Activated naive CD4-positive, alpha-beta T cell treated with Interleukin-2 at 50 U/mL for 16 hours (primary cell): ENCODE measurements around the gene ZNF791.
A peak's percentile ranks its signal among the peaks of the same experiment; 100 is the strongest.
"Not testable (repeated sequence)": the region's sequence is repeated elsewhere in the genome, so short reads cannot be mapped to it uniquely, and the experiment has no call there.

Source experiments
- DNase-seq: peaks from one replicate; pipeline ENCODE4 v3.0.0-alpha.2; 2020

Gene ZNF791

GRCh38 chr19:12636631-12637030, 25.9 kb downstream of the ZNF791 start:
- DNase-seq, result no peak

GRCh38 chr19:12638611-12639182, 28.0 kb downstream of the ZNF791 start:
- DNase-seq, result no peak

GRCh38 chr19:12639901-12640613, 29.3 kb downstream of the ZNF791 start:
- peak; percentile 88 for DNase-seq

- DNase-seq, result no peak
Observed at GRCh38 chr19:12641456-12641855, 30.7 kb downstream of the ZNF791 start.

GRCh38 chr19:12642506-12642905, 31.8 kb downstream of the ZNF791 start:
- DNase-seq, result no peak

GRCh38 chr19:12643716-12644115, 33.0 kb downstream of the ZNF791 start:
- DNase-seq, result not testable (repeated sequence)

- no peak for DNase-seq
Observed at GRCh38 chr19:12646551-12646950, 35.8 kb downstream of the ZNF791 start.

GRCh38 chr19:12647047-12647446, 36.3 kb downstream of the ZNF791 start:
- no peak for DNase-seq

- DNase-seq, result no peak
Observed at GRCh38 chr19:12647490-12648071, 36.9 kb downstream of the ZNF791 start.

- DNase-seq, result no peak
Observed at GRCh38 chr19:12648088-12648487, 37.4 kb downstream of the ZNF791 start.

- no peak for DNase-seq
Observed at GRCh38 chr19:12649941-12650340, 39.2 kb downstream of the ZNF791 start.

GRCh38 chr19:12652219-12652618, 41.5 kb downstream of the ZNF791 start:
- DNase-seq, result no peak

- no peak for DNase-seq
Observed at GRCh38 chr19:12655546-12655945, 44.8 kb downstream of the ZNF791 start.

GRCh38 chr19:12656899-12657571, 46.3 kb downstream of the ZNF791 start:
- DNase-seq, result no peak

GRCh38 chr19:12657966-12658365, 47.2 kb downstream of the ZNF791 start:
- no peak for DNase-seq

GRCh38 chr19:12660980-12661379, 50.3 kb downstream of the ZNF791 start:
- DNase-seq, result no peak

GRCh38 chr19:12664406-12665280, 53.9 kb downstream of the ZNF791 start:
- DNase-seq, result no peak

GRCh38 chr19:12665281-12665573, 54.5 kb downstream of the ZNF791 start:
- peak; percentile 51 for DNase-seq

GRCh38 chr19:12665671-12666264, 55.0 kb downstream of the ZNF791 start:
- DNase-seq, result peak; percentile 19

GRCh38 chr19:12666265-12667048, 55.7 kb downstream of the ZNF791 start, which contains the start of the genes MAN2B1 and WDR83:
TSS of gene MAN2B1 (minus strand) at chr19:12666742. CDS start at chr19:12666701, 41 bp downstream.
TSS of gene WDR83 (plus strand) at chr19:12666807. CDS start at chr19:12669791, 2,984 bp downstream.
- peak; percentile 84 for DNase-seq

- no peak for DNase-seq
Observed at GRCh38 chr19:12667731-12668302, 57.1 kb downstream of the ZNF791 start.
